RKO (cell line): ENCODE data around the gene EPB41L3.
A peak's percentile ranks its signal among the peaks of the same experiment; 100 is the strongest.
"Not testable (repeated sequence)": the region's sequence is repeated elsewhere in the genome, so short reads cannot be mapped to it uniquely, and the experiment has no call there.

Experiments
- DNase-seq: peaks from one replicate; pipeline ENCODE4 v3.0.0-alpha.2; 2016; ENCODE audit warnings: low spot score

EPB41L3 gene

DNA sequence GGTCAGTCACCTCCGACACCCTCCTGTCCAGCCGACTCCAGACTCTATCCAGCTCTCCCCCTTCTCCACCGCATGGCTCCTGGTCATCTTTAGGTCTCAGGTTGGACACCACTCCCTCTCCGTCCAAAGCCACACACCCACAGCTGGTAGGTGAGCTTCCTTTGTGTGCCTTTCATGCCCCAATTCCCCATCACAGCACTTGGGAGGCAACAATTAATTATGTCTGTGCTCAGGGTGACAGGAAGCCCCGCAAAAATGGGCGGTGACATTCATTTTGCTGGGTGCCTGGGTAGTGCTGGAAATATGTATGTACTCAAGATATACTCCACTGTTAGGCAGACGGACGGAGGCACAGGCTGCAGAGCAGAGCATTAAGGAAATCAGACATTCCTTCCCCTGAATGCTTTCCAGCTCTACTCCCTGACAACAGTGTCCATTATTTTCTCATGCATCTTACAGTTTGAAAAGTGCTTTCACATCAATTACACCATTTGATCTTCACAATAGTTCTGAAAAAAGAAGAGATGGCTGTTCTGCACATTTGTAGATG is 13.1 kb downstream of the EPB41L3 start:
- no peak for DNase-seq

DNA sequence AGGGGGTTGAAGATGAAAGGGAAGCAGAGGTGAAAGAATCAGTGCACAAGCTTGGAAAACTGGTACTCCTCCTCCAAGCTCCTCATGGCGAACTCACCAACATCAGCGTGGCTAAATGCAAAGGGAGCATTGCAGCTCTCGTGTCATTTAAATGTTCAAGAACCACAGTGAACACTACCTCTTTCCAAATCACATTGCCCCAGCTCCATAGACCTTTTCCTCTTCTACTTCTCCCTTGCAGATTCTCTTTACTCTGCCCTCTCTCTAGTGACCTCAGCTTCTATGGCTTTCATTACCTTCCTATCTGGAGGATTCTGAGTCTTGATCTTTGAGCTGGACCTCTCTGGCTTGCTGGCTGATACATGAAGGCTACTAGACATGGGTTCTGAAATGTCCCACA is 14.3 kb downstream of the EPB41L3 start:
- no peak for DNase-seq

- DNase-seq, result no peak
Observed at GRCh38 chr18:5527603-5528002, 16.2 kb downstream of the EPB41L3 start.

GRCh38 chr18:5524660-5525059 is 19.1 kb downstream of the EPB41L3 start:
- DNase-seq, result no peak

DNA sequence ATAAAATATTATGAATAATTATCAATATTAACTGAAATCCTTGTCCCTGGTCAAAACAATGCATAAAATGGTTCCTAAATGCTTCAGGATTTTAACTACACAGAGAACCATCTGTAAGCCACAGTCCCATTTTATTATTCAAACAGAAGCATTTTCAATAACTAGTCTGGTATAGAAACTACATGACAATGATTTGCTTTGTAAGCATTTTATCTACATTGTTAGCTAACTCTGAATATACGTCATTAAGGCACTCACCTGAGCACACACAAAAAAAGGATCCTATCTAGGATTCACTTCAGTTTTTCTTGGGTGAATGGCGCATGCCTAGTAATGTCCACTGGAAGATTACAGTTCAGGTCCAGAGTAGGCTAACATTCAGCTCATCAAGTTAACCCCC is 22.8 kb downstream of the EPB41L3 start:
- no peak for DNase-seq

GRCh38 chr18:5520464-5520863 is 23.3 kb downstream of the EPB41L3 start:
- DNase-seq, result no peak

- DNase-seq, result no peak
Observed at GRCh38 chr18:5519448-5520298, 24.1 kb downstream of the EPB41L3 start.

DNA sequence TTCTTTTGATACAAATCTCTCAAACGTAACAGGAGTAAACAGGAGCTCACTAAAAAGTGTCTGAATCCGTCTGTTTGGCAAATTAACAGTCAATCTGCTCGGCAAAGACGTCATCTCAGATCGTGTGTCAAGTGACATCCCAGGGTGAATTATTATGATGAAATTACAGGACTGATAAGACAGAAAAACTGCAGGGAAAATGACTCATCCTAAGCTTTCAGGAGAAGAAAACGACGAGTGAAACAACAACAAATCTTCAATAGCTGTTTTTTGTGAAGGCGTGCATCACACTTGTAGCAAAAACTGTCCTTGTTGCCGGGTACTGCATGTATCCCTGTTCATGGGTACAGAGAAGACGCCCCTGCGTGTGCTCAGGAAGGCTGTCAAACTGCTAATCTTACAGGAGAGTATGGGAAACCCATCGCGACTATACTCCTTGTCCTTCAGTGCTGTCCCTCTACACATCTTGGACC is 24.9 kb downstream of the EPB41L3 start:
- DNase-seq, result no peak

GRCh38 chr18:5518179-5518770 is 25.5 kb downstream of the EPB41L3 start:
- DNase-seq, result no peak

- no peak for DNase-seq
Observed at GRCh38 chr18:5516841-5517240, 27.0 kb downstream of the EPB41L3 start.

GRCh38 chr18:5515011-5515784 is 28.6 kb downstream of the EPB41L3 start:
- DNase-seq, result no peak

GRCh38 chr18:5513947-5514346 is 29.9 kb downstream of the EPB41L3 start:
- no peak for DNase-seq

GRCh38 chr18:5512176-5512575 is 31.6 kb downstream of the EPB41L3 start:
- no peak for DNase-seq

DNA sequence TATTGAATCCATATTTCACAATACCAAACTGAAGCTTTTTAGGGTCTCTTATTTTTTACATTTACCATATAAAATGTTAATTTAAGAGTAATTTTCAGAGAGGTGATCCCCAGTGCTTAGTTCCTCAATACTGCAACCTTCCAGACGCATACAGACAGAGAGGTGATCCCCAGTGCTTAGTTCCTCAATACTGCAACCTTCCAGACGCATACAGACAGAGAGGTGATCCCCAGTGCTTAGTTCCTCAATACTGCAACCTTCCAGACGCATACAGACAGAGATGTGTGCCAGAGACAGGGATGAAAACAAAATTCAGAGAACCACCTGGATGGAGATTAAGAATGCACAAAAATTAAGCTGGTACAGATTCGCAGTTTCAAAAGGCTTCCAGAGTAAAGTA is 32.3 kb downstream of the EPB41L3 start:
- not testable (repeated sequence) for DNase-seq

DNA sequence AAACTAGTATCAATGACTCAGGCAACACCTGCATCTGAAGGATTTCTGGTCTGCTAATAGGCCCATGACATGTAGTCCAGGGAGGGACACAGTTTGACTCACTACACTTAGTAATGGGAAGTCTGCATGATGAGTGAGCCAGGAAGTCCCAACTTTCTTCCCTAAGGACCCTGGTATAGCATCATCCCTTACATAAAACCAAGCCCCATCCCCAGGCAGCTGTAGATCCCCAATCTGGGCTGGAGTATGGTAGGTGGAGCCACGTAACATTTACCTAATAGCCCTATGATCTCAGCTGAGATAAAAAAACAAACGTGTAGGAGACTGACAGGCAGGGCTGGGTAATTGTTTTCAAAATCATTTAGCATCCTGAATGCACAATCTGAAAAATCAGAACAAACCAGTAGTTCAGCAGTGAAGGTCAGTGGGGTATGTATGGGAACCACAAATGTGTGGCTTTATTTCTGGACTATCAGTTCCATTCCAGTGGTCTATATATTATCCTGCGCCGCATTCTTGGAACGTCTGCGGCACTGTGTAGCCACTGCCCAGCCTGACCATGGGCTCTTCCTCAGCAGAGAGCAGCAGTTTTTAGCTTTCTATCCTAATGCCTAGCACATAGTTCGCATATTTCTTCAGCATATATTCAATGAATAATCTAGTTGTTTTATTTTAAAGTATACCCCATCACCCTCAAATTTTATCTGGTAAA is 33.5 kb downstream of the EPB41L3 start:
- peak; percentile 22 for DNase-seq

GRCh38 chr18:5508821-5509220 is 35.0 kb downstream of the EPB41L3 start:
- DNase-seq, result no peak

GRCh38 chr18:5507756-5508155 is 36.0 kb downstream of the EPB41L3 start:
- DNase-seq, result no peak

DNA sequence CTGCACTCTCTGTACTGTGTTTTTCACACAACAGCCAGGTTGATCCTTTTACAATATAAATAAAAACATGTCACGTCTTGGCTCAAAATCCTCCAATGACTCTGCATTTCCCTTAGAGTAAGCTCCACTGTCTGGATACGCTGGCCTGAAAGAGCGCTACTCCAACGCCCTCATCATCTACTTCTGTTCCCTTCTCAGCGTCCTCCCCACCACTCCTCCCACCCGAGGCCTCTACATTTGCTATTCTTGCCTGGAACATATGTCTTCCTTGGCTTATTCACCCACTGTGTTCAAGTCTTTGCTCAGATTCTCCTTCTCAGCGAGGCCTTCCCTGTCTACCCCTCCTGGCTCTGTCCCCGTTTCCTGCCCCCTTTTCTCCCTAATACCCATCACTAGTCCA is 37.6 kb downstream of the EPB41L3 start:
- DNase-seq, result no peak

DNA sequence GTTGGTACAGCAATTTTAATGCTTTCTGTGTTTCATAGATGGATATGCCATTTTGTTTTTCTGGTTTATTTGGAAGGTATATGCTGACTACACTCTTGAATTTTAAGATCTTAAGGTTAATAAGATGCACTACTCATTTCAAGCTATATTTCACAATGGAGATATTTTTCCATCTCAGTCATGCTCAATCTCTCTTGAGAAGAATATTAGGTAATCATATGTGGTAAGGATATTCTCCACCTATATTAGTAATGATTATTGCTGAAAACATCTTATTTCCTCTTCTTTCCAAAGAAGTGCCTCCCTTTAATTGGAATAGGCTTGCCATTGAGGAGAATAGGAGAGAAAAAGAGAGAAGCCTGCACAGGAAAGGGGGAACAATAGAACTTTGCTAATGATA is 40.1 kb downstream of the EPB41L3 start:
- DNase-seq, result no peak

DNA sequence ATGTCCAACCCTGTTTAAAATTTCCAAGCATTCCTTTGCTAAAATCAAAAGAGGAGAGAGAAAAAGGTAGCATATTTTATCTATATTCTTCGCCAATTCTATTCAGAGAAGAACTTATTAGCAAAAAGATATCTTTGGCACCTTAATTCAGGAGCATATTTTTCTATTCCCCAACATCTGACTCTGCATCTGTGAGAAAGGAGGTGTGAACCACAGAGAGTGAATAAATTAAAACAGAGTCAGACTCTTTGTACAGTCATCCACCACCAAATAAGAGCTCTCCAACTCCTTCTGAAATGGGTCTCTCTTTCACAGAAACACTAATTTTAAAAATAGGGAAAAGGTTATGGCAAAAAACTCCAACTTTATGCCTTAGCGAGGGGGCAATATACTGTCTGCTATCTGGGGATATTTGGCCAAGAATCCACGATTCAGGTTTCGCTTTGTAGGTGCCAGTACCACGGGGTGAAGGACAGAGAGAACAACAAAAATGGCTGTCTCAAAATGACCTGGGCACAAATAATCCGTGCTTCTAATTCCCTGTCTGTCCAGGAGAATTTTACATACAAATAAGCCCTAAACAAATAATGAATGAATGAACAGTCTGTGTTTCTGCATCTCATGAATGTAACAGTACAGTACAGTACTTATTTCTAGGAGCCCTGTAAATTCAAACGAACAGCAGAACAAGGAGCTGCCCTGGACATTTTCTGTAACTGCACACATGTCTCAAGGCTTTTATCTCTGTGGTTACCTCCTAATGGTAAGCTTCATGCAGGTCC is 43.4 kb downstream of the EPB41L3 start:
- no peak for DNase-seq

- no peak for DNase-seq
Observed at GRCh38 chr18:5498452-5498851, 45.3 kb downstream of the EPB41L3 start.
